Measurements from ENCODE around the gene SLC6A17. TPM values are rescaled to one million over a fixed set of nuclear protein-coding genes. Genes with fewer than 3 reads are reported as not detected.
A peak's percentile ranks its signal among the peaks of the same experiment; 100 is the strongest.

The SLC6A17 gene
- total and polyA plus RNA-seq, 2 experiments from 2014 or later: 0.03 to 0.17 TPM

- Mint-ChIP-seq H3K27ac (peak within 1 kb of the TSS; percentile 63), H3K4me3 (peak within 1 kb of the TSS; percentile 82), H3K4me1 (peaks cover 45% of the 10 kb centered on the region), H3K27me3 (ENCODE audit: insufficient read depth, low read depth, poor library complexity) (peaks cover 23% of the 10 kb centered on the region), H3K36me3 (ENCODE audit: low read depth) (no peaks in the 10 kb centered on the region; the same call in 2 of the 3 replicates), H3K9me3 (no peaks in the 10 kb centered on the region; the same call in 2 of the 3 replicates)
- Histone ChIP-seq H3K27me3 (ENCODE audit: insufficient read depth) (peaks cover 36% of the 10 kb centered on the region), H3K4me3 (peak within 1 kb of the TSS; percentile 82), H2AFZ (peak within 1 kb of the TSS; percentile 98), H3K27ac (ENCODE audit: low read depth) (peak within 1 kb of the TSS; percentile 83), H3F3A (replicated peaks; ENCODE audit: low read depth) (peaks cover 16% of the 10 kb centered on the region; the same call in 1 of the 2 replicates), H4K20me1 (replicated peaks; ENCODE audit: insufficient read depth) (no peaks in the 10 kb centered on the region; the same call in 1 of the 2 replicates), H3K4me2 (peak within 1 kb of the TSS; percentile 95), H3K9me2 (ENCODE audit: insufficient read depth) (no peaks in the 10 kb centered on the region), H3K36me3 (ENCODE audit: insufficient read depth) (no peaks in the 10 kb centered on the region), H3K79me2 (replicated peaks; ENCODE audit: insufficient read depth) (no peaks in the 10 kb centered on the region), H3K4me1 (ENCODE audit: insufficient read depth) (peaks cover 28% of the 10 kb centered on the region)
- DNase-seq (ENCODE audit: low spot score): peak; percentile 92
- peak; percentile 63 for ATAC-seq
- no peak for TF ChIP-seq ZNF331 (CRISPR knock-in tag; IDR thresholded peaks at IDR 0.05; ENCODE audit: low read depth)
- no peak for TF ChIP-seq REST (IDR thresholded peaks at IDR 0.05; ENCODE audit: unreplicated experiment)
- peak; percentile 32; the same call in 1 of the 2 replicates for TF ChIP-seq CREB1 (CRISPR knock-in tag; IDR thresholded peaks at IDR 0.05; ENCODE audit: low read depth)
- peak; percentile 54 for TF ChIP-seq POLR2AphosphoS5 (IDR thresholded peaks at IDR 0.05; ENCODE audit: low read depth)
- no peak for TF ChIP-seq EZH2 (IDR thresholded peaks at IDR 0.05; ENCODE audit: low read depth, unreplicated experiment)
Observed at GRCh38 chr1:110209715-110210603, 59.7 kb downstream of the SLC6A17 start, which contains the start of gene KCNC4. Gene KCNC4, plus strand, starts transcription at chr1:110210314. Its CDS starts 1,186 bp downstream, at chr1:110211500.

- peaks cover 36% of the 10 kb centered on the region for H3K27me3 ChIP-seq (ENCODE audit: insufficient read depth)
- DNase-seq (ENCODE audit: low spot score) (peak; percentile 64), ATAC-seq (peak; percentile 9)
- peak overlapping the region; percentile 82 for H3K4me3 Mint-ChIP-seq
- no peaks in the 10 kb centered on the region for H3K79me2 ChIP-seq (replicated peaks; ENCODE audit: insufficient read depth)
- H2AFZ ChIP-seq: peak overlapping the region; percentile 89
- H3K9me3 Mint-ChIP-seq: no peaks in the 10 kb centered on the region; the same call in 2 of the 3 replicates
- H4K20me1 ChIP-seq (replicated peaks; ENCODE audit: insufficient read depth): no peaks in the 10 kb centered on the region; the same call in 1 of the 2 replicates
- peaks cover 22% of the 10 kb centered on the region for H3K27me3 Mint-ChIP-seq (ENCODE audit: insufficient read depth, low read depth, poor library complexity)
- H3K27ac Mint-ChIP-seq: no peak overlapping the region
- peaks cover 45% of the 10 kb centered on the region for H3K4me1 Mint-ChIP-seq
- peaks cover 16% of the 10 kb centered on the region; the same call in 1 of the 2 replicates for H3F3A ChIP-seq (replicated peaks; ENCODE audit: low read depth)
- H3K4me2 ChIP-seq: peak overlapping the region; percentile 95
- H3K4me3 ChIP-seq: peak overlapping the region; percentile 82
- H3K4me1 ChIP-seq (ENCODE audit: insufficient read depth): peaks cover 28% of the 10 kb centered on the region
- H3K36me3 ChIP-seq (ENCODE audit: insufficient read depth): no peaks in the 10 kb centered on the region
- no peaks in the 10 kb centered on the region for H3K9me2 ChIP-seq (ENCODE audit: insufficient read depth)
- no peak for TF ChIP-seq CTCF (conservative IDR thresholded peaks at IDR 0.05; ENCODE audit: low read depth in 2 of 2)
- no peak for TF ChIP-seq ZNF114 (CRISPR knock-in tag; IDR thresholded peaks at IDR 0.05)
- TF ChIP-seq REST (IDR thresholded peaks at IDR 0.05; ENCODE audit: unreplicated experiment): no peak
- TF ChIP-seq STAT1 (IDR thresholded peaks at IDR 0.05; ENCODE audit: unreplicated experiment): no peak
- 0 out of 2 replicates have a peak, but pooled peaks have one; percentile 14 for TF ChIP-seq POLR2AphosphoS5 (IDR thresholded peaks at IDR 0.05; ENCODE audit: low read depth)
- TF ChIP-seq CREB1 (CRISPR knock-in tag; IDR thresholded peaks at IDR 0.05; ENCODE audit: low read depth): 0 out of 2 replicates have a peak, but pooled peaks have one; percentile 12
- H3K27ac ChIP-seq (ENCODE audit: low read depth): no peak overlapping the region
- H3K36me3 Mint-ChIP-seq (ENCODE audit: low read depth): no peaks in the 10 kb centered on the region; the same call in 2 of the 3 replicates
Observed at GRCh38 chr1:110210604-110211495, 60.6 kb downstream of the SLC6A17 start.

Data from GM23338 (cell line).